GM19351 (cell line): ENCODE data around the gene PNPLA3.
A peak's percentile ranks its signal among the peaks of the same experiment; 100 is the strongest.

Experiments used
- ATAC-seq: cut with Tn5 transposase; IDR thresholded peaks from one replicate; pipeline ENCODE4 v1.9.1; 2021; ENCODE audit warnings: mild to moderate bottlenecking, moderate library complexity; ENCODE audit not compliant: unreplicated experiment

PNPLA3 gene

DNA sequence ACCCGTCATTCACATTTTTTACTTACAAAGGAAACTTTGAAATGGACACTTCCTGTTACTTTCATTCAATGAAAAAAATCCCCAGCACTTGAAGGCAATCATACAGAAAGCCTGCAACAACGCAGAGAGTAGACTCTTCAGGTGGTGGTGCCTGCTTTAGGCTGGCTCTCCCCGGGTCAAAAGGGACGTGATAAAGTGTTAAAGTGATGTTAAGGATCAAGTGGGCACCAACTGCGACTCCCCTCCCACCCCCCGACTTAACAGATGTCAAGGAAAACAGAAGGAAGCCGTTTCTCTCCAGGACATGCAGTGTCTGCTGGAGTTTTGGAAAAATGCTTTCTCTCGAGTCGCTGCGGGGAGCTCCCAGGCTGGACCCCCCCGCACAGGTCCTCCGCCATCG, 414 bp upstream of the PNPLA3 start:
- no peak for ATAC-seq

DNA sequence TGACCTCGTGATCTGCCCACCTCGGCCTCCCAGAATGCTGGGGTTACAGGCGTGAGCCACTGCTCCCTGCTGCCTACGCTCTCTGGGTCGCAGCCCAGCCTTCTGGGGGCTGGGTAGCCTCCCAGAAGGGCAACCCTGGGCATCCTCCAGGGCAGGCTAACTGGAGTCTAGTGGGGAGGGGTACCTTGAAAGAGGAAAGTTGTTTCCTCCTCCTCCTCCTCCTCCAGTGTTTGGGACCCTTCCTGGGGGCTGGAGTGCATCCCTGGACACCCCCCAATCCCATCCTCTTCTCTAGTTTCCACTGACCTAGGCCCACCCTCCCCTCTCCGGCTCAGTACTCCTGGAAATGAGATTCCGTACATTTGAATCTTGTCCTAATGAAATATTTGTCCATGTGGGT, 1.3 kb downstream of the PNPLA3 start:
- ATAC-seq, result no peak

DNA sequence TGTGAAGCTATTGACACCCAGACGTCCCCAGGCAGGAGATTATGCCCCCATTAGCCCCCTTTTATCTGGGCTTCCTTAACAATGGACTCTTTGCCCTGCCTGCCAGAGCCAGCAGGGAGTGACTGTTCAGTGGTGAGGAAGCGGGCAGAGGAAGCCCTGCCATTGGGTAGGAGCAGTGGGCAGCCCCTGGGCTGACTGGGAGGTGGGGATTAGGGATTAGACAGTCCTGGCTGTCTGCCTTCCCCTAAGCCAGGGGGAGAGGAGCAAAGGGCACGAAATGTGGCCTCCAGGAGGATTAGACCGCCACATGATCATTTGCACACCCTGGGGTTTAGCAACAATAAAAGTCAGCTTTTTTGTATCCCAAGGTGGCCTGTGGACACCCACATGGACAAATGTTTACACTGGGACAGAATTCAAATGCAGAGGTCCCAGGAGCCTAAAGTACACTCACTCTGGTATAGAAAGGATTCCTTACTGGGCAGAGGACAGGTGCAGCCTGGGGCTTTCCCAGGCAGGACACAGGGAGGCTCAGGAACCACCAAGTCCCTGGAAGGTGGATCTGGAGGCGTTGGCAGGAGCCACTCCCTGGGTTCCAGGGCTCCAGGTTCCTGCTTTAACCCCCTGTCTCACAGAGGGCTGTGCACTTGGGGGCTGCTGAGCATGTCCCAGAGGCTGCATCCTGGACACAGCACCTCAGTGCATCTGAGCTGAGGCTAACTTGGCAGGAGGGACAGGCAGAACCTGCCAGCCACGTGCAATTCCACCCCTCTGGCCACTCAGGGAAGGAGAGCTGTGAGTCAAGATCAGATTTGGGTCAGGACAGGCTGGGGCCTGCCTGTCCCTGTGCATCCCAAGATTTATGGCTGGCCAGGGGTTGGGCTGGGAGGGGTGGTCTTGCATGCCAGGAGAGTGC, 2.1 kb downstream of the PNPLA3 start:
- ATAC-seq, result no peak

DNA sequence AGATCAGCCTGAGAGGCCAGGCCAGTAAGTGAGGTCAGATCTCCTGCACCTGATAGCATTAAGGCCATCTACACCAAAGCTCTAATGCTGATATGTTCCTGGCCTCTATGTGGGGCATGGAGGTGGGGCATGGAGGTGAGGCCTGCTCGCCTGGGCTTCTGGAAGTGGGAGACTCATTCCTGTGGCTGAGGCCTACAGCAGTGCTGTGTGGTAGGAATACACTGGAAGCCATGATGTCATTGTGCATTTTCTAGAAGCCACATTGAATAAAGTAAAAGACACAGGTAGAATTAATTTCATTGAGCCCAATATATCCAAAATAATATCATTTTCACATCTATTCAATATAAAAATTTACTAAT, 2.7 kb downstream of the PNPLA3 start:
- ATAC-seq, result no peak

DNA sequence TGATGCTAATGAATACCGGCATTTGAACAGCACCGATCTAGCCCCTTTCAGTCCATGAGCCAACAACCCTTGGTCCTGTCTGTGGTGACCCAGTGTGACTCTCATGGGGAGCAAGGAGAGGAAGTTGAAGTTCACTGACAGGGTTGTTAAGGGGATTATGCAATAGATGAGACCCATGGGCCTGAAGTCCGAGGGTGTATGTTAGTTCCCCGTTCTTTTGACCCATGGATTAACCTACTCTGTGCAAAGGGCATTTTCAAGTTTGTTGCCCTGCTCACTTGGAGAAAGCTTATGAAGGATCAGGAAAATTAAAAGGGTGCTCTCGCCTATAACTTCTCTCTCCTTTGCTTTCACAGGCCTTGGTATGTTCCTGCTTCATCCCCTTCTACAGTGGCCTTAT, 4.9 kb downstream of the PNPLA3 start:
- ATAC-seq, result no peak

DNA sequence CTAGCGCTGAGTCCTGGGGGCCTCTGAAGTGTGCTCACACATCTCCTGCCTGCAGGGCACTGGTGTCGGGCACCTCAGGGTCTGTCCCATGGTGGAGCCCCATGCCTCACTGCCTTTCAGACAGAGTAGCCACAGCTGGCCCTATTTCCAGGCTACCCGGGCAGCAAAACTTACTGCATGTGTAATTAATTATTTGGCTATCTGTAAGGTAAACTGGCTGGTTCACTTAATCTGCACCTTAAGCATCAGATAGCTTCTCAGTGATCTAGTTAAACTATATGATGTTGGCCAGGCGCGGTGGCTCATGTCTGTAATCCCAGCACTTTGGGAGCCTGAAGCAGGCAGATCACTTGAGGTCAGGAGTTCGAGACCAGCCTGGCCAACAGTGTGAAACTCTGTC, 5.3 kb downstream of the PNPLA3 start:
- no peak for ATAC-seq

DNA sequence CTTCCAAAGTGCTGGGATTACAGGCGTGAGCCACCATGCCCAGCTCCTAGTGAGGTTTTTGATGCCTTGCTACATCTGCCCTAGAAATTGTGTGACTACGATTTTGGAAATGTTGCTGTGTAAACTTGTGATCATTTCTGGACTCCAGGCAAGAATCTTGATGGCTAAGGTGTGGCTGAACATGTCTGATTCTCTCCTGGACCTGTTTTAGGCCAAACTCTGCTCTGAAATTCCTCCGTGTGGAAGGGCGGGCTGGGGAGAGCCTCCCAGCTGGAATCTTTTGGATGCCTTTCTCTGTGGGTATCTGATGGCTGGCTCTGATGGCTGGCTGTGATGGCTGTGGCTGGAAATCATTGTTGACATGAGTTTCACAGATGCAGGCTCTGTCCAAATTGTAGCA, 8.2 kb downstream of the PNPLA3 start:
- ATAC-seq, result no peak

DNA sequence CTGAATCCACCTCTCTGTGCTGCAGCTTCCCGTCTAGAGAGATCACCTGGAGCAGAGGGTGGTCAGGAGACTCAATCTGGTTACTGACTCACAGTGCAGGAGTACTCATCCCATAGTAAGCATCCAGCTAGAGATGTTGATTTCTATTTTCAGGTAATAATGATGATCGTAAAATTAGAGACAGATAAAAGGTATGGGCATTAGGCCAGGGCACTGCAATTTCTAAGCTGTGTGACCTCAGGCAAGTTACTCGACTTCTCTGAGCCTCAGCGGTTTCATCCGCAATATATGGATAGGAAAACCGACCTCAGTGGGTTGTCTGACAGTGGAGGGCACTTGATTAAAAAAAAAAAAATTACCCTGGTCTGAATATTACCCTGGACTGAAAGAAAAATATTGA, 17.8 kb downstream of the PNPLA3 start:
- ATAC-seq, result no peak

DNA sequence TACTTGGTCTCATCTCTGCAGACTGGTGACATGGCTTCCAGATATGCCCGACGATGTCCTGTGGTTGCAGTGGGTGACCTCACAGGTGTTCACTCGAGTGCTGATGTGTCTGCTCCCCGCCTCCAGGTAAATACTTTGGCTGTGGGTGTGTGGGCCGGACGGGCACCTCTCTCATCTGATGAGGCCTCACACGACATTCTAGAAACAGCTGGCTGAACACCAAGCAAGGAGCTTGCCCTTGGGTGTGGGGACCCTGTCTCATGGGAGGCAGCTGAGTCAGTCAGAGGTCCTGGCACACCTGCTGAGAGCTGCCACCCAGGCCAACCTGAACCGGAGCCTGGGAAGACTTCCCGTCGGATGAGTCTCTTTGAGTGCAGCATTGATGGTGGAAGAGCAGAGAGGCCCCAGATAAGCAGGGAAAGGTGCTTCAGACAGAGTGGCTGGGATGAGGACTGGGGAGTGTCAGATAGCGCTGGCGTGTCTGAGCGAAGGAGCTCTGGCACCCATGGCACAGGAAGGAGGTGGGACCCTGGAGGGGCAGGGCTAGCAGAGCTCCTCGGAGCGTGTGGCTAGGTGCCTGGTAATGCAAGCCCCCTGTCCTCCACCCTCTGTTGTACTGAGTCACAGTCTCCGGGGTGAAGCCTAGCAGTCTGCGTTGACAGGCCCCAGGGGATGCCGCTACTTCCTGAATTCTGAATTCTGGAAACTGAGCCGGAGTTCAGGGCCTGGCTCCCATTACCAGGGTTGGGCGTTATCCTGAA, 21.2 kb downstream of the PNPLA3 start:
- no peak for ATAC-seq

DNA sequence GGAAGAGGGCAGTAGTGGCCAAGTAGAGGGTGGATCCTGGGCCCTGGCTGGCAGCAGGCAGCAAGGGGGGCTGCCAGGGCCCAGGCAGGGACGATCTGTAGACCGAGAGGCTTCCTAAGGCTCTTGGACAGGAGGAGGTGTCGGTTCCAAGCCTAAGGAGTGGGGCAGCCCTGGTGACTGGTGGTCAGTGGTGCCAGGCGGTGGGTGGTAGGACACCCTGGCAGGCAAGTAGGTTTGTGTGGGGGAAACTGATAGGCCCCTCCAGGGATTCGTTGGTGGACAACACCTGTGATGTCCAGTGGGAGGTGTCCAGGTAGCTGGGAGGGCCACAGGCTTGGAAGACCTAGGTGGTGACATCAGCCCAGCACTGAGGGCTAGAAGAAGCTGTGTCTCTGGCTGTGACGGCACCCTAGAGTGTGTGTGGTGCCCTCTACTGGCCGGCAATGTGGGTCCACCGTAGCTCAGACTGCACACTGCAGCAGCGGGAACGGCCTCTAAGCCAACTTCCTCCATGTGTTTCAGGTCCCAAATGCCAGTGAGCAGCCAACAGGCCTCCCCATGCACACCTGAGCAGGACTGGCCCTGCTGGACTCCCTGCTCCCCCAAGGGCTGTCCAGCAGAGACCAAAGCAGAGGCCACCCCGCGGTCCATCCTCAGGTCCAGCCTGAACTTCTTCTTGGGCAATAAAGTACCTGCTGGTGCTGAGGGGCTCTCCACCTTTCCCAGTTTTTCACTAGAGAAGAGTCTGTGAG, 22.2 kb downstream of the PNPLA3 start:
- ATAC-seq, result peak; percentile 57

DNA sequence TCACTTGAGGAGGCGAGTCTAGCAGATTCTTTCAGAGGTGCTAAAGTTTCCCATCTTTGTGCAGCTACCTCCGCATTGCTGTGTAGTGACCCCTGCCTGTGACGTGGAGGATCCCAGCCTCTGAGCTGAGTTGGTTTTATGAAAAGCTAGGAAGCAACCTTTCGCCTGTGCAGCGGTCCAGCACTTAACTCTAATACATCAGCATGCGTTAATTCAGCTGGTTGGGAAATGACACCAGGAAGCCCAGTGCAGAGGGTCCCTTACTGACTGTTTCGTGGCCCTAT, 22.7 kb downstream of the PNPLA3 start:
- no peak for ATAC-seq

DNA sequence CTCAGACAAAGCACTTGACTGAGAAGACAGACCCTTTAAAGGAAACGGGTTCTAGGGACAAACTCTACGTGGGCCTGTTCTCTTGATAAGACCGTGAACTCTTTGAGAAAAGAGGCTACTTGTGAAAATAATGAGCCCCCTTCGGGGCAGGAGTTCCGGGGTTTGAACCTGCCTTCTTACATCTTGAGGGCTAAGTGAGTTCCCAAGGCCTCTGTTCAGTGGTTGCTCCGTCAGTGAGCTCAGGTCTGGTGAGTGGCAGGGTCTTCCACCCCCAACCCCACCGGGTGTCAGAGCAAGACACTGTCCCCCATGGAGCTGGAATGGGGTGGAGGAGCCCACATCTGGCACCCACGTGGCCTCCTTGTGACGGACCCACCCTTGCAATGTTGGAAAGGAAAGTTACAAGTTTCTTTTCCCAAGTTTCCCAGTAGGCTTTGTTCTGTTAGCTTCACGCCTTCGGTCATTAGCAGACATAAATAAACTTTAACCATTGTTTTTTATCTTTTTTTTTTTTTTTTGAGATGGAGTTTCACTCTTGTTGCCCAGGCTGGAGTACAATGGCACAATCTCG, 25.3 kb downstream of the PNPLA3 start:
- ATAC-seq, result no peak

DNA sequence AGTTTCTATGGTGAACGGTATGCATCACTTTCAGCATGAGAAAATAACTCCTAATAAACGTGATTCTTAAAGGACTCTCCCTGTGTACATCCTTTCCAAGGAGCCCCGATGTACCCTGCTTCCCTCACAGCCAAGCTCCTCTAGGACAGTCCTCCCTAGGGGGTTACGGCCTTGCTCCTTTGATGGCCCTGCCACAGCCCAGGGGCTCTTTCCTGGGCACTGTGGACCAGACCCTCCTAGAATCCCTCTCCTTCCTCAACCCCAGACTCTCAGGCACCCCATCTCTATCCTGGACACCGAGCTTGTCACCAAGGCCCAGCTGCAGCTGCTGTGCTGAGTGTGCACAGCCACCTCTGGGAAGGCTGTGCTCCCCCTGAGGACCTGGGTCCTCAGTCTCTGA, 27.8 kb downstream of the PNPLA3 start:
- no peak for ATAC-seq

DNA sequence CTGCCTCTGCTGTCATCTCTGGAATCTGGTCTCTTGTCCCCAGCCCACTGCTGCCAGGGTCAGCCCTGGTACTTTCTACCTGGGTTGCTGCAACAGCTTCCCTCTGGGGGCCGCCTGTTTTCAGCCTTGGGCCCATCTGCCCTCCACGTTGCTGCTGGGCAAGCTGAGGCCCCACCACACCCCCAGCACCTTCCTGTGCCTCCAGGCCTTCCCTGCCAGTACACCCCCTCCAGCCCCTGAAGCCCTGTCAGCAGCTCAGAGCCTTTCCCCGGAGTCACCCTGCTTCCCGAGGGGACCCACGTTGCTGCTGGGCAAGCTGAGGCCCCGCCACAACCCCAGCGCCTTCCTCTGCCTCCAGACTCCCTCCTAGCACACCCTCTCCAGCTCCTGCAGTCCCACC, 28.4 kb downstream of the PNPLA3 start:
- ATAC-seq, result no peak

DNA sequence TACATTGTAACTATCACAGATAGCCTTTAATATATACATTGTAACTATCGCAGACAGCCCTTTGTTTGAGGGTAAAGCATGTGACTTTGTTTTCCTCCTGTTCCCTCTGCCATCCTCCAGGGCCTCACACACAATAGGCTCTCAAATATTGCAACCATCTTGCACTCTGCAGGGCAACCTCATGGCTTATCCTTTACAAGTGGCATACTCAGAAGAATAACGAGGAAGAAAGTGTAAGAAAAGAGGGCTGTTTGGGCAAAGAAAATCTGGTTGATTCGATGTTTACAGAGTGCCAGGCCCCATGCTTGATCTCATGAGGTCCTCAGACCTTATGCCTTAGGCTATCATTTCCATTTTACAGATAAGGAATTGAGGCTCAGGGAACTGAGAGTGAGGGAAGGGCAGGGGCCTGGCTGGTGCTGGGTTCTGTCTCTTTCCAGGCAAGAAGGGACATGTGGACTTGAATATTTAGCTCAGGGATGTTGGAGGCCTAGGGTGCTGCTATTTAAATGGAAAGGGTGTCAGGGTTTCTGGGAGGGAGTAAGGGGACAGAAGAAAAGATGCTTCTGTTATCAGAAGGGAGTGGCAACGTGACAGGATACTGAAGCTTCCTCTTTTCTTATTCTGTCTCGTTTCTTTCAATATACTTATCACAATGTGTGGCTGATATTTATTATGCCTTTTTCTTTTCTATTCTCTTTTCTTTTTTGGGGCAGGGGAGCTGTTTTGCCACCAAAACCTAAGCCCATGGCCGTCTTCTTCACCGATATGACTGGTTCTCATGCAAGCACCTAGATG, 30.6 kb downstream of the PNPLA3 start:
- no peak for ATAC-seq

DNA sequence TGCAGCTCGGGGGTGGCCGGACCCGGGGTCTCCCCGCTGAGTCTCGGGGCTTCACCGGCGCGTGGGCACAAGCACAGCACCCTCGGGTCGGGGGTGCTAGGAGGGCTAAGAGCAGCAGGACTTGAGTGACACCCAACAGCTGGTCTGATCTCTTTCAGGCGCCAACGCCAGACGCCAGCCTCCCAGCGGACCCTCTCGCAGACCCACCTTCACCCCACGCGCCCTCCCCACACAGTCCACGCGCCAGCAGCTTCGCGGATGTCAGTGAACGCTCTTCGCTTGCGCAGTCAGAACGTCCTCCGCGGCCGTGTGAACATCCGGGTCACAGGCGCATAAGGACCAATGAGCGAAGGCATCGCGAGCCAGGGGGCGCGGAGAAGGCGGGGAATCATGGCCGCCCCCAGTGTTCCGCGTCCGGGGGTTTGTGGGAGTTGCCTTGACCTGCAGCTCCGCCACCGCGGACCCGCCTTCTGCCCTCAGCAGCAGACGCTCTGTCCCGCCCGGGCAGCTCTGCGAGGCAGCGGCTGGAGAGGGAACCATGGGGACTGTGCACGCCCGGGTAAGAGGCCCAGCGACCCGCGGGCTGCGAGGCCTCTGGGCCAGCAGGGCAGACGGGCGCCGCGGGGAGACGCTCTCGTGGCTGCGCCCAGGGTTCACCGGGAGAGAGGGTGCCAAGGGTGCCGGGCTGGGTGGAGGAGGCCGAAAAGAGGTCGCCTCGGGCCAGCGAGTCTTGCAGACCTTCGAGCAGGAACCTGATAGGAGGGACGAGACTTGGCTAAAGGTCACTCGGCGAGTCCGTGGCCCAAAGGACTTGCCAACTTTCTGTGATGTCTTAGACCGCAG, 31.7 kb downstream of the PNPLA3 start, which contains the start of gene SAMM50:
Gene SAMM50 (plus strand): TSS at position 403 of the 843 bp plus-strand sequence. CDS start 136 bp downstream, at position 539.
- ATAC-seq, result peak; percentile 93

DNA sequence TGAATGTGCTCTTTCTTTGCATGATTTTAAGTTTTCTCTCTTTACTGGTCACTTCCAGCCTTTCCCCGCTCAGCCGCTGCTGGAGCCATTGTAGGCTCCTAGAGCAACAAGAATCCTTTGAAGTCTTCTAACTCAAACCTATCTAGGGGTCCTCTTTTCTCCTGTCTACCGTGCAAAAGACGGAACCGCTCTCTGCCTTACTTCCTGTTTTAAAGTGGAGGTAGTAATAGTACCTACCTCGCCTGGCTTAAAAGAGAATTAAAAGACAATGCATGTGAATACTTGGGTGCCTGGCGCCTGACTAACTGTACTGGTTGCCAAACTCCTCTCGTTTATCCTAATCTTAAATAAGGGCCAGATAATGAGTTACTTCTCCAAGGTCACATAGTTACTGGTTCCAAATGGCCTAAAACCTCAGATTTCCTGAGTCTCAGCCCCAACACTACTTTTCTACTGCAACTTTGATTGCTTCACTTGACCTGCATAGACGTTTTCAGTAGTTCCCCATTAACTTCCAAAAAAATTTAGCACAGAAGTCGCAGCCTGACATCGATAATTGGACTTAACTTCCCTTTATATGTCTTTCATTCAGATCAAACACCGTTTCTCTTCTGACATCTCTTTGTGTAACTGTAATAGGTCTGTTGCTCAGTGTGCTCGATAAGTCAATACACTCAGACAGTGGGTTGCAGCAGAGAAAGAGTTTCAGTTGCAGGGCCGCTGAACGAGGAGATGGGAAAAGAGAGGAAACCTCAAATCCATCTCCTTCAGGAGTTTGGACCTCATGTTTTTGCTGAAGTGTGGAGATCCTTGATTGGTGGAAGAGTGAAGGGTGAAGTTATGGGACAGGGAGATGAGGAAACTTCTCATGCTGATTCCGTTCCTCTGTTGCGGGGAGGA, 32.5 kb downstream of the PNPLA3 start:
- ATAC-seq, result peak; percentile 25

DNA sequence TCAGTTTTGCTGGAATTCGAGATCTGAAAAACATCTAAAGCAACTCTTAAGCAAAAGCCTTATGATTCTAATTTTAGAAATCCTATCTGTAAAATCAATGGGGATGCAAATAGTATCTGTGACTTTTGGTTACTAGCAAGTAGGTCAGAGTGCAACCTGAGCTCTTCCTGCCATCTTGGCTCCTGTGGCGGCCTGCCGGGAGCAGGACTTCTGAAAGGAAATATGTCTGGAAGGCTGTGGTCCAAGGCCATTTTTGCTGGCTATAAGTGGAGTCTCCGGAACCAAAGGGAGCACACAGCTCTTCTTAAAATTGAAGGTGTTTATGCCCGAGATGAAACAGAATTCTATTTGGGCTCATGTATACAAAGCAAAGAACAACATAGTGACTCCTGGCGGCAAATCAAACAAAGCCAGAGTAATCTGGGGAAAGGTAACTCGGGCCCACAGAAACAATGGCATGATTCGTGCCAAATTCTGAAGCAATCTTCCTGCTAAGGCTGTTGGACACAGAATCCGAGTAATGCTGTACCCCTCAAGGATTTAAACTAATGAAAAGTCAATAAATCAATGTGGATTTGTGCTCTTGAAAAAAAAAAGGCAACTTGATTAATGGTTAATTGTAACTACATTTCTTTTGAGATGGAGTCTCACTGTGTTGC, 33.3 kb downstream of the PNPLA3 start:
- ATAC-seq, result no peak
